Measurements from ENCODE around the gene PRR35.

Gene PRR35

GRCh38 chr16:537415-538335 is 22.5 kb upstream of the PRR35 start:
- DNase-seq (ENCODE audit: low read depth, low spot score): no peak
- TF ChIP-seq, protein P1, sequence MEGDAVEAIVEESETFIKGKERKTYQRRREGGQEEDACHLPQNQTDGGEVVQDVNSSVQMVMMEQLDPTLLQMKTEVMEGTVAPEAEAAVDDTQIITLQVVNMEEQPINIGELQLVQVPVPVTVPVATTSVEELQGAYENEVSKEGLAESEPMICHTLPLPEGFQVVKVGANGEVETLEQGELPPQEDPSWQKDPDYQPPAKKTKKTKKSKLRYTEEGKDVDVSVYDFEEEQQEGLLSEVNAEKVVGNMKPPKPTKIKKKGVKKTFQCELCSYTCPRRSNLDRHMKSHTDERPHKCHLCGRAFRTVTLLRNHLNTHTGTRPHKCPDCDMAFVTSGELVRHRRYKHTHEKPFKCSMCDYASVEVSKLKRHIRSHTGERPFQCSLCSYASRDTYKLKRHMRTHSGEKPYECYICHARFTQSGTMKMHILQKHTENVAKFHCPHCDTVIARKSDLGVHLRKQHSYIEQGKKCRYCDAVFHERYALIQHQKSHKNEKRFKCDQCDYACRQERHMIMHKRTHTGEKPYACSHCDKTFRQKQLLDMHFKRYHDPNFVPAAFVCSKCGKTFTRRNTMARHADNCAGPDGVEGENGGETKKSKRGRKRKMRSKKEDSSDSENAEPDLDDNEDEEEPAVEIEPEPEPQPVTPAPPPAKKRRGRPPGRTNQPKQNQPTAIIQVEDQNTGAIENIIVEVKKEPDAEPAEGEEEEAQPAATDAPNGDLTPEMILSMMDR (IDR thresholded peaks at IDR 0.05; ENCODE audit: low read depth, low read length): peak; percentile 21
- no peak overlapping the region for H3K4me3 ChIP-seq (ENCODE audit: low read depth, low read length)
- in situ Hi-C loops (cut with HindIII; ENCODE audit: low sequenced_read_pairs): no loop called here

GRCh38 chr16:539901-540530 is 20.2 kb upstream of the PRR35 start:
- TF ChIP-seq, protein P1 (IDR thresholded peaks at IDR 0.05; ENCODE audit: low read depth, low read length): peak; percentile 35
- peak; percentile 83 for DNase-seq (ENCODE audit: low read depth, low spot score)
- no peak overlapping the region for H3K4me3 ChIP-seq (ENCODE audit: low read depth, low read length)
- in situ Hi-C loops (cut with HindIII; ENCODE audit: low sequenced_read_pairs): no loop called here

DNA sequence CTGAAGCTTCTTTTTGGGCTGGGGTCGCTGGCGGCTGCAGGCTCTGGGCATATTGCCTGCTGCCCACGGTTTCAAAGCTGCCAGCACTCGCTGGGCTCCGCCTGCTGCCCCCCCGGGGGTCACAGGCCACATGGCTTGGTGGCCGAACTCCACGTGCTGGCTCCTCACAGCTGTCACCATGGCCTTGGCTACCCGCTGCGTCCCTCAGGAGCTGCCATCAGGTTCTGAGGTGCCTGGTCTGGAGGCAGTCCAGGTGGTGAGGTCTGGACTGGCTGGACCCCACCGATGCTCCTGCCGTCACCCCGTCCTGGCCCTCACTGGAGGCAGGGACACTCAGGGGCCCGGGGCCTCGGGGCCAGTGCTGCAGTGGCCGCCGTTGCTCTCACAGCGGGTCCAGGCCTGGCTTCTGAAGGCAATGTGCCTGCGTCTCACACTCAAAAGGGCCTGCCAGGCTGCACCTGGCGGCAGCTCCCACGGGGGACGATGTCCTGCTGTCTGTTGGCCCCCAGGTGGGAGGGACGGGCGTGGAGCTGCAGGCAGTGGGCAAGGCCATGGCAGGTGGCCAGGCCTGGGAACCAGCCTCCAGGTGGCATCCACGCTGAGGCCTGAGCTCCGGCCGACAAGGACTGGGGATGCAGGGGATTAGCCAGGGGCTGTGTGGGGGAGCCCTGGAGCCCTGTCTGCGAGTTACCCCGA is 19.4 kb upstream of the PRR35 start:
- no peak for DNase-seq (ENCODE audit: low read depth, low spot score)
- in situ Hi-C loops (cut with HindIII; ENCODE audit: low sequenced_read_pairs): no loop called here
- no peak overlapping the region for H3K4me3 ChIP-seq (ENCODE audit: low read depth, low read length)
- TF ChIP-seq, protein P1 (IDR thresholded peaks at IDR 0.05; ENCODE audit: low read depth, low read length): no peak

DNA sequence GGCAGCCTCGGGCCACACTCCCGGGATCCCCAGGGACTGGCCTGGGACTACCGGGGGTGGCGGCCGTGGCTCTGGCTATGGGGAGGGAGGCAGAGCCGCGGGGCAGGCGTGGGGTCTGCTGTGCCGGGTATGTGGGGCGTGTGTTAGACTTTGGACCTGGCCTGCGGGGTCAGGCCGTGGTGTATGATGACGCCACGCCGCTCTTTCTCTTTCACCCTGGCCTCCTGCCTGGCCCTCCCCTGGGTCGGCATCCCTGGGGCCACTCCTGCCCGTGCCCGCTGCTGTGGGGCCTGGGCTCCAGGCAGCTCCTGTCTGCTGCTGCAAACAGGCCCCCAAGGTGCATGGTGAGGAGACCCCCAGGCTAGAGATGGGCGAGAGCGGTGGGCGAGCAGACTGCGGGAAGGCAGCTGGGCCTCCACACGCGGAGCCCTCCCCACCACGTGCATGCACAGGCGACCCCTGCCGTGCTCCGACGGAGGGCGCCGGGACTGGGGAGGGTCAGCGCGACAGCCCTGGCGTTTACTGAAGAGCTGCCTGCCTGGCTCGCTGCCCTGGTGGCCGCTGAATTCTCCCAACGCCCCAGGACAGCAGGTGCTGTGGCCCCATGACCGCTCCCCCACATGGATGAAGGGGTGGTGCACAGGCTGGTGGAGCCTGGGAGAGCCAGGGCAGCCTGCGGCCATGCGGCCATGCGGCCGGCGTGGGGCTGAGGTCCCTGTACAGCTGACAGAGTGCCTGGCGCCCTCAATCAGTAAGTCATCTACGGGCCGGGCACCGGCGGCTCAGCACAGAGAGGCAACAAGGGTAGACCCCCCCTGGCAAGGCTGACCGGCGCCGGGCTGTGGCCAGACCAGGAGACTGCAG is 16.7 kb upstream of the PRR35 start:
- in situ Hi-C loops (cut with HindIII; ENCODE audit: low sequenced_read_pairs): no loop called here
- TF ChIP-seq, protein P1 (IDR thresholded peaks at IDR 0.05; ENCODE audit: low read depth, low read length): no peak
- no peak for DNase-seq (ENCODE audit: low read depth, low spot score)
- H3K4me3 ChIP-seq (ENCODE audit: low read depth, low read length): no peak overlapping the region

- no peak overlapping the region for H3K4me3 ChIP-seq (ENCODE audit: low read depth, low read length)
- no peak for DNase-seq (ENCODE audit: low read depth, low spot score)
- in situ Hi-C loops (cut with HindIII; ENCODE audit: low sequenced_read_pairs): no loop called here
- TF ChIP-seq, protein P1 (IDR thresholded peaks at IDR 0.05; ENCODE audit: low read depth, low read length): no peak
Measured at GRCh38 chr16:544517-544916, 15.7 kb upstream of the PRR35 start.
